ENCODE results near the gene NUCB1.
A peak's percentile ranks its signal among the peaks of the same experiment; 100 is the strongest.
"Not testable (repeated sequence)": the region's sequence is repeated elsewhere in the genome, so short reads cannot be mapped to it uniquely, and the experiment has no call there.

Gene NUCB1

GRCh38 chr19:48899781-48900476 lies at the start of gene NUCB1:
Gene NUCB1, plus strand, starts transcription at chr19:48900312. Its CDS starts 485 bp downstream, at chr19:48900797.
- DNase-seq, result peak; percentile 84 to 98 (median 96)

- no peak for DNase-seq
These were observed 47.8 kb upstream of the NUCB1 start for GRCh38 chr19:48852292-48852691.

- no peak for DNase-seq
These were observed 46.6 kb upstream of the NUCB1 start for GRCh38 chr19:48853483-48853882.

- no peak for DNase-seq
These were observed 46.0 kb upstream of the NUCB1 start for GRCh38 chr19:48854103-48854502.

- DNase-seq, result no peak
These were observed 43.2 kb upstream of the NUCB1 start for GRCh38 chr19:48856921-48857320.

GRCh38 chr19:48858984-48859710 lies 41.0 kb upstream of the NUCB1 start:
- peak in 3 of 4 experiments; percentile 47 to 73 (median 53) for DNase-seq

GRCh38 chr19:48859711-48860572 lies 40.2 kb upstream of the NUCB1 start:
- no peak for DNase-seq

GRCh38 chr19:48861313-48861712 lies 38.8 kb upstream of the NUCB1 start:
- no peak for DNase-seq

GRCh38 chr19:48862827-48863226 lies 37.3 kb upstream of the NUCB1 start:
- no peak for DNase-seq

GRCh38 chr19:48866692-48867091 lies 33.4 kb upstream of the NUCB1 start:
- no peak for DNase-seq

GRCh38 chr19:48867123-48867745 lies 32.9 kb upstream of the NUCB1 start:
- no peak for DNase-seq

- no peak for DNase-seq
These were observed 32.4 kb upstream of the NUCB1 start for GRCh38 chr19:48867746-48868113.

- DNase-seq, result no peak
These were observed 31.8 kb upstream of the NUCB1 start, which contains the start of gene PLEKHA4 for GRCh38 chr19:48868114-48868886. Gene PLEKHA4, minus strand, starts transcription at chr19:48868617. Its CDS starts 997 bp downstream, at chr19:48867620.

GRCh38 chr19:48870048-48870447 lies 30.1 kb upstream of the NUCB1 start:
- no peak for DNase-seq

GRCh38 chr19:48871471-48872181 lies 28.5 kb upstream of the NUCB1 start:
- DNase-seq, result not testable (repeated sequence)

GRCh38 chr19:48872182-48872883 lies 27.8 kb upstream of the NUCB1 start, which contains the start of gene PPP1R15A:
Gene PPP1R15A, plus strand, starts transcription at chr19:48872421. Its CDS starts 813 bp downstream, at chr19:48873234.
- peak; percentile 95 to 98 (median 97) for DNase-seq

- peak in 3 of 4 experiments; percentile 30 to 54 (median 50) for DNase-seq
These were observed 27.1 kb upstream of the NUCB1 start for GRCh38 chr19:48872884-48873475.

- no peak for DNase-seq
These were observed 26.4 kb upstream of the NUCB1 start for GRCh38 chr19:48873476-48874302.
